Ramos (cell line): ENCODE measurements around the gene CORO7.

ENCODE experiments used
- in situ Hi-C: fragments of 300-500 bp; cut with MboI; formaldehyde crosslinking; loops from one replicate; pipeline ENCODE4 v1.14.3; 2022; ENCODE audit warnings: low sequenced_read_pairs; ENCODE audit not compliant: unreplicated experiment

The CORO7 gene

DNA sequence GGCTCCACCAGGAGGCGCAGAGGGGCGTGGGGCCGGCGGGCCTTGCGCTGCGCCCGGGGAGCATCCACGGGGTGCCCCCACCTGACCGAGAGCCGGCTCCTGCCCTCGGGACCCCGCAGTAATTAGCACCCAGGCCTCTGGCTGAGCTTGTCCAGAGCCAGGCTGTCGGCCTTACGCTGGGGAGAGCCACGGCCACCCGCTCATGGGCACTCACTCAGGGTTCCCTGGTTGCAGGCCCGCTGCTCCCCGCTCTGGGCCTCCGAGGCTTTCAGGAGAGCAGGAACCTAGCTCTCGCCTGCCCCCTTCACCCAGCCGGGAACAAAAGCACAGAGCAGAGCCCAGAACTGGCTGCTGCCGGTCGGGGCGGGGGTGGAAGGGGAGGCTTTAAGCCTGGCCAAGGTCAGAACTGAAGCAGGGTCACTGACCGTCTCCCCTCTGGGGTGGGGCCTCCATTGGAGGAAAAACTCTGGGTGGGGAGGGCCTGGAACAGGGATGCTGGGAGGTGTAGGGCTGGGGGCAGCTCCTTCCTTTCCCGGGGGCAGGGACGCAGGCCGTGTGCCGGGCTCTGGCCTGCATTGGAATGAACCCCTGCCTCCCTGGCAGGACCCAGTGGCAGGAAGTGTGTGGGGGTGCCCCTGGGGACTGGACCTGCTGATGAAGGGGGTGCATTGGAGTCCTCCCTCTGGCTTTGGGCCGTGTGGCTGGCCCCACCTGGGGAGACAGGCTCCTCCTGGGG is 88.2 kb downstream of the CORO7 start:
- in situ Hi-C loops = loop anchor here (10.0 kb wide), 1 partner anchor 133 kb away; no protein-coding TSS in a partner anchor

DNA sequence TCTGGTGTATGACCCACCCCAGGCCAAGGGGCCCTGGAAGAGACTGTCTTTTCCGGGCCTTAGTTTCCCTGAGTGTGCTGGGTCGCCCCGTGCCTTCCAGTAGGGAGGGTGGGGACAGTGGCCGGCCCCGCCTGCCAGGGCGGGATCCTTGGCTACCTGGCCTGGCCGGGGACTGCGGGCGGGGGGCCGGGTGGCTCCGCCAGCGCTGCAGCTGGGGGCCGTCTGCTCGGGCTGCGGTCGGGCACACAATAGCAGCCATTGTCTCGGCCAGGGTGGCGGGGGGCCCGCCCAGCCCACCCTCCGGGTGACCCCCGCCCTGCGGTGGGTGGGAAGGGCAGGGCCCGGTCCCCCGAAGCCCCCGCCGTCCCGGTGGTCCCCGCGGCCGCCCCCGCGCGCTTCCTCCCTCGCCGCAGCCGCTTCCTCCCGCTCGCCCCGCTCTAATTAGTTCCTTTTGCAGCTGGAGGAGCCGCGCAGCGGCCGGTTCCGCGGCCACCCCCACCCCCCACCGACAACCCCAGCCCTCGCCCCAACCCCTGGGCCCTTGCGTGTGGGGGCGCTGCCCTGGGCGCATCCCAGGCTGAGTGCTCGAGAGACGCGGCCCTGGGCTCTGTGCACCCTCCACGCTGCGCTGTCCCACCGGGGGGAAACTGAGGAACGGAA is 88.9 kb downstream of the CORO7 start:
- in situ Hi-C loops = loop anchor here (10.0 kb wide), 1 partner anchor 133 kb away; no protein-coding TSS in a partner anchor

- in situ Hi-C loops = loop anchor here (10.0 kb wide), 1 partner anchor 131 kb away; no protein-coding TSS in a partner anchor
These were observed 91.1 kb downstream of the CORO7 start for GRCh38 chr16:4325253-4325758.

GRCh38 chr16:4324492-4325252 is 91.7 kb downstream of the CORO7 start:
- in situ Hi-C loops = loop anchor here (10.0 kb wide), 1 partner anchor 130 kb away; no protein-coding TSS in a partner anchor

DNA sequence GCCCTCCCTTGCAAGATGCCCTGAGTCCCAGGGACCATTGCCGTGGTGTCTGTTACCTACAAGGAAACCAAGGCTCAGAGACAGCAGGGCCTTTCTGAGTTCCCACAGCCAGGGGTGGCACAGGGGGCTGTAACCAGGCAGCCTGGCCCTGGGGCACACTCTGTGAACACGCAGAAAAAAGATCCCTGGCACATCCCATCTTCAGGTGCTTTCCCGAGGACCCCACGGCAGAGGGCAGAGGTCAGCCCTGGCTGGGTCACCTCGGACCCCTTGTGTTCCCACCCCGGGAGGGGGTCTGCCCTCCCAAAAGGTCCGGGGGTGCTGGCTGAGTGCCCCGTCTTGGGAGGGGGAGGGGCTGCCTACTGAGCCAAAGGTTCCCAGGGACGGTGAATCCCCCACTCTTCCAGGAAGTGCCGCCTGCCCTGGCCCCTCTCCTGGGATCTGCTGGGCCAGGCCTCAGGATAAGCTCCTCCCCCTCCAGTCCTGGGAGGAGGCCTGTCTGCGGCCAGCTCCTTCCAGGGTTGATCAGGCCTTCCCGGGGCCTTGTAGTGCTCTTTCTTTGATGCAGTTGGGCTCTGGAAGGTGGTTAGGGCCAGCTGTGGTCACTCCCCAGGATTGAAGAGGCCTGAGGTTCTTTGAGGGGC is 92.4 kb downstream of the CORO7 start:
- in situ Hi-C loops = loop anchor here (10.0 kb wide), 1 partner anchor 129 kb away; no protein-coding TSS in a partner anchor

DNA sequence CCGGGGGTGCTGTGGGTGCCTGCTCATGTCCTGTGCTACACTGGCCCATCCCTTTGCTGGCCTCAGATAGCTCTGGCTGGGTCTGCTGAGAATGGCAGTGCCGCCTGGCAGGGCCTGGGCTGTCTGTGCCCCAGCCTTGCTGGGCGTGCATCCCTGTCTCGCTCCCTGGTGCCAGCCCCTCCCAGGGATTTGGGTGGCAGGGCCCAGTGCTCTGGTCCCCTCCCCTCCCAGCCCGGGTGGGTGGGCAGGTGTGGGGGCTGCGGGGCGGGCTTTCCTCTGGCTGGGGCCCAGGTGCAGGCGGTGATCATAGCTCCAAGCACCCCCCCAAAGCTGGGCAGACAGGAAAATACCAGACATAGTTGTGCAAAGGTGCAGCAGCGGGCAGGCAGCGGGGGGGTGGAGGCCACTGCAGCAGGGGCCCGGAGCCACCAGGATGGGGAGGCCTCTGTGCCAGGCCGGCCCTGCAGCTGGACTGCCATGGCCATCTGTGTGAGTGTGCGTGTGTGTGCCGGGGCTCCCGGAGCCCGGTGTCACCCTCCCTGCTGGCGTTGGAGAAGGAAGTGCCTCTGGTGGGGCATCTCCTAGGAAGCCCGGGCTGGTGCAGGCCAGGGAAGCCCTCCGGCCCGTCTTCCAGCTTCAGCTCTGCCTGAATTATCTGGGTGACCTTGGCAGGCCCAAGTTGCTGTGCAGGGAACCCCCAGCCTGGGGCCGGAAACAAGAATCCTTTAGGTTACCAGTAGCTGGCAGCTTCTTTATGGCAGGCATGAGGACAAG is 93.1 kb downstream of the CORO7 start:
- in situ Hi-C loops = loop anchor here (10.0 kb wide), 1 partner anchor 128 kb away; no protein-coding TSS in a partner anchor

DNA sequence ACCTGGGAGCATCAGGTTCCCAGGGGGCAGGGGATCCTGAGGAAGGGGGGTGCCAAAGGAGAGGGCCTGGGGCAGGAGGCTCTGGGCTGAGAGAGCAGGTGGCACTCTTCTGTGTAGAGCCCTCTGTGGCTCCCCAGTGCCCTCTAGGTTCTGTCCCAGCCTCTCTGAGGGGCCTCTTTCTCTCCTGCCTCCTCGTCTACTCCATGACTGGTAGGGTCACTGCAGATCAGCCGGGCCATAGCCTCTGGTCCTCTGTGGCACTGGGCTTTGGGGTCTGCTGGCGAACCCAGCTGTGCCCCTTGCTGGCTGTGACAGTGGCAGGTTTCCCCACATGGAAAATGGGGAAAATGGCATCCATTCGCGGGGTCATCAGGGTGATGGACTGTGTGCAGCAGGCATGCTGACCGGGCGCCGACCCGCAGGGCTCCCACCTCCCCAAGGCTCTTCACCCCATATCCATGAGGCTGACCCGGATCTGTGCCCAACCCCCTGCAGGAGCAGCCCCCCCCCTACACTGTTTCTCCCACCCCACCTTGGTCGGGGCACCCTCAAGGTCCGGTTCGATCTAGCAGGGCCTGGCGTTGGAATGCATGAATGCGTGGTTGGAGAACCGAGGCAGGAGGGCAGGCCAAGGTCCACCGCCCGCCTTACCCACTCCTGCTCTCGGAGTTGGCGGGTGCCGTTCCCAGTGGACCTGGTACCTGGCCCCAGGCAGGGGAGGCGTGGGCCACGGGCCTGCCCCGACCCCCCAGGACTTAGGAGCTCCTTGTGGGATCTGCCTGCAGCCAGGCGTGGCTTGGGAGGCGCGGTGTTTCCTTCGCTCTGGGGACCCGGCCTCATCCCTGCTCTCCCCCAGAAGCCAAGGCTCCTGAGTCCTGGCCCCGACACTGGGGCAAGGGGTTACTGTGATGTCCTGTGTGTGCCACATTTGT is 94.0 kb downstream of the CORO7 start:
- in situ Hi-C loops = loop anchor here (10.0 kb wide), 1 partner anchor 128 kb away; no protein-coding TSS in a partner anchor

- in situ Hi-C loops = loop anchor here (10.0 kb wide), 1 partner anchor 127 kb away; no protein-coding TSS in a partner anchor
These were observed 94.9 kb downstream of the CORO7 start for GRCh38 chr16:4321286-4322120.

GRCh38 chr16:4320571-4321137 is 95.7 kb downstream of the CORO7 start:
- in situ Hi-C loops = loop anchor here (10.0 kb wide), 1 partner anchor 126 kb away; no protein-coding TSS in a partner anchor

GRCh38 chr16:4319454-4320421 is 96.7 kb downstream of the CORO7 start:
- in situ Hi-C loops = loop anchor here (10.0 kb wide), 1 partner anchor 125 kb away; no protein-coding TSS in a partner anchor

DNA sequence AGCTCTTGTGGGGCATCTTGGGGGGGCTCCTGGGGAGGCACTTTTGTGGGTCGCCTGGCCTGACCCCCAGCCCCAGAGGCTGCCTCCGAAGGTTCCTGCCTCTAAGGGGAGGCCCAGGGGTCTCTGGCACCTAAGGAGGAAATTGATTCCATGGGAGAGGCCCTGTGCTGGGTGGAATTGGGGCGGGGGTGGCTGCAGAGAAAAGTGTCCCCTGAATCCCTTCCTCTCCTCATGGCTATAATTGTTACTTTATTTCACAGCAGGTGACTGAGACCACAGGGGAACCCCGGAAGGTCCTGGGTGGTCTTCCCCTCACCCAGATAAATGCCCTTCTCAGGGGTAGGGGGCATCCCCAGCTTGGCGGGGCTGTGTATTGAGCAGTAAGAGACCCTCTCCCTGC is 97.4 kb downstream of the CORO7 start:
- in situ Hi-C loops = no loop called here

DNA sequence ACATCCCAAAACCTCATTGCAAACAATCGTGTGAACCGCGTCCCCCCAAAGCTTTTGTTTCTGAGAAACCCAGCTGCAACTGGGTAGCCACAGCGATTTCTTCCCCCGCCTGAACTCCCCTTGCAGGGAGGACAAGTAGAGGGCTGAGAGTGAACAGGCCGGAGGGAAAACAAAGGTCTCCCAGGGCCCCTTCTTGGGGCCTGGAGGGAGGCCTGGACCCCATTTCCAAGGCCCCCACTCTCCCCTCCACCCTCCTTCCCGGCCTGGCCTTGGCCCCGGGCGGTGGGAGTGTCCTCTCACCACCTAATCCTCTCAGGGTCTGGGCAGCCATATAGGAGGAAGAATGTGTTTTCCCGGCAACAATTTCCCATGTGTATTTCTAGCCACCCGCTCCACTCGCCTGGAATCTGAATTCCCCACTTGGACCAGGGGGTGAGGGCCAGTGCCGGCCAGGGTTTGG is 97.9 kb downstream of the CORO7 start:
- in situ Hi-C loops = no loop called here

DNA sequence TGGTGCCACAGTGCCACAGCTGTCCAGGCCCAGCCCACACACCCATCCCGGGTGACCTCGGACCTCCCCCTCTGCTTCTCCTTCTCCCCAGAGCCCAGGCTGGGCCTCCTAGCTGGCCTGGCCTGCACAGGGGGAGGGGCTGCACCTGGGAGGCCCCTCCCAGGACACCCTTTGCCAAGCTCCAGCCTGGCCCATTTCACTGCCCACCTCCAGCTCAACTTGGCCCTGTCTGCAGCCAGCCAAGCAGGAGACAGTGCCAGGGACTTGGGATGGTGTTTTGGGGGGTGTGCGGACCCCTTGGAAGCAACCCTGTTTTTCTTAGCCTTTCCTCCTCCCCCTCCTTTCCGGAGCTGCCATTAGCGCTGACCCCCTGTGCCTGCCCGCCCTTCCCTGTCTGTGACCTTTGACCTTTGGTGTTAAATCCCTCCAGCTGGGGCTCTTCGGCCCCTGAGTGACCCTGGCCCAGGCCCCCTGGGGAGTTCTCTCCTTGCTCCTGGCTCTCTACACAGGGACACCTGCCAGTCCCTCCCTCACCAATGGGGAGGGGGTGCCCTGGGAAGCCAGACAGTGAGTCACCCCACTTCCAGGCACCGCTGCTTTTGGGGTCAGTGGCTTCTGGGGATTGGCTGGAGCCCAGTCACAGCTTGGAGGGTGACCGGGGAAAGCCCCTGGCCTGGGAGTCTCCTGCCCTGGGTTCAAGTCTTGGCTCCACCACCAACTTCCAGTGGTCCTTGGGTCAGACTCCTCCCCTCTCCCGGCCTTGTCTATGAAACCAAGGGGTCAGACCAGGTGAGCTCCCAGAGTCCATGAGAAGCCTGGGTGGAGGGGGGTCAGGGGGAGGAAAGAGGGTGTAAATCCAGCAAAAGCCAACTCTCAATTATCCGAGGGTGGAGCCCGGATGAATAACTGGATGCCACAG is 98.6 kb downstream of the CORO7 start:
- in situ Hi-C loops = no loop called here

- in situ Hi-C loops = no loop called here
These were observed 99.4 kb downstream of the CORO7 start for GRCh38 chr16:4316864-4317531.
